Astrocyte (in vitro differentiated cells and primary cell): ENCODE data around the gene NOP58. TPM values are rescaled to one million over a fixed set of nuclear protein-coding genes. Genes with fewer than 3 reads are reported as not detected.

Experiments used
- DNase-seq: peaks from one replicate; pipeline ENCODE4 v3.0.0-alpha.2; 2010; ENCODE audit warnings: low read depth
- FAIRE-seq: peaks from 2 replicates; lab custom pipeline; 2011; peaks lifted over from hg19 to GRCh38; lab: Jason Lieb, UNC
- H2AFZ ChIP-seq: 2 replicates; pipeline ENCODE4 v1.6.0; 2012; ENCODE audit warnings: low read depth, low read length, inconsistent platforms
- H3K27ac ChIP-seq: 2 replicates; pipeline ENCODE4 v1.5.1; 2011; ENCODE audit warnings: low read depth, low read length, inconsistent platforms
- H3K27me3 ChIP-seq: 2 replicates; pipeline ENCODE4 v1.6.0; 2011; ENCODE audit warnings: low read length, inconsistent platforms; ENCODE audit not compliant: insufficient read depth
- H3K36me3 ChIP-seq: 2 replicates; pipeline ENCODE4 v1.5.1; 2011; ENCODE audit warnings: low read length, inconsistent platforms; ENCODE audit not compliant: insufficient read depth
- H3K4me1 ChIP-seq: 2 replicates; pipeline ENCODE4 v1.5.1; 2011; ENCODE audit warnings: low read length, inconsistent platforms; ENCODE audit not compliant: insufficient read depth
- H3K4me2 ChIP-seq: 2 replicates; pipeline ENCODE4 v1.6.0; 2012; ENCODE audit warnings: low read length, inconsistent platforms
- H3K4me3 ChIP-seq: 2 replicates; pipeline ENCODE4 v1.5.1; 2011; ENCODE audit warnings: low read depth, mild to moderate bottlenecking, low read length, inconsistent platforms; ENCODE audit not compliant: insufficient read depth
- H3K79me2 ChIP-seq: 2 replicates; pipeline ENCODE4 v1.6.0; 2012; ENCODE audit warnings: mild to moderate bottlenecking, low read length, inconsistent platforms; ENCODE audit not compliant: insufficient read depth
- H3K9ac ChIP-seq: 2 replicates; pipeline ENCODE4 v1.6.0; 2012; ENCODE audit warnings: mild to moderate bottlenecking, low read length, inconsistent platforms
- H3K9me3 ChIP-seq: 2 replicates; pipeline ENCODE4 v1.5.1; 2012; ENCODE audit warnings: low read depth, mild to moderate bottlenecking, low read length, inconsistent platforms; ENCODE audit not compliant: insufficient read depth
- H4K20me1 ChIP-seq: 2 replicates; pipeline ENCODE4 v1.6.0; 2012; ENCODE audit warnings: low read length, inconsistent platforms; ENCODE audit not compliant: insufficient read depth
- H3K27ac Mint-ChIP-seq: one replicate; pipeline ENCODE4 v1.8.0; 2021; ENCODE audit warnings: mild to moderate bottlenecking, mixed read lengths; ENCODE audit not compliant: unreplicated experiment
- H3K27me3 Mint-ChIP-seq: one replicate; pipeline ENCODE4 v1.8.0; 2021; ENCODE audit warnings: low read depth, mixed read lengths; ENCODE audit not compliant: unreplicated experiment
- H3K36me3 Mint-ChIP-seq: one replicate; pipeline ENCODE4 v1.8.0; 2021; ENCODE audit warnings: low read depth, mixed read lengths; ENCODE audit not compliant: unreplicated experiment
- H3K4me1 Mint-ChIP-seq: one replicate; pipeline ENCODE4 v1.8.0; 2021; ENCODE audit warnings: low read depth, mixed read lengths; ENCODE audit not compliant: unreplicated experiment
- H3K4me3 Mint-ChIP-seq: one replicate; pipeline ENCODE4 v1.8.0; 2021; ENCODE audit warnings: mild to moderate bottlenecking, moderate library complexity, mixed read lengths; ENCODE audit not compliant: unreplicated experiment
- H3K9me3 Mint-ChIP-seq: one replicate; pipeline ENCODE4 v1.8.0; 2021; ENCODE audit warnings: mild to moderate bottlenecking, mixed read lengths; ENCODE audit not compliant: unreplicated experiment
- CTCF ChIP-seq: IDR thresholded peaks from 2 replicates; pipeline ENCODE4 v1.5.1; 2011; ENCODE audit warnings: low read depth, mild to moderate bottlenecking, inconsistent platforms, low read length, moderate library complexity; ENCODE audit not compliant: insufficient read depth
- EZH2 ChIP-seq: IDR thresholded peaks from 2 replicates; pipeline ENCODE4 v1.6.1; 2012; ENCODE audit warnings: mild to moderate bottlenecking, low read length, inconsistent platforms; ENCODE audit not compliant: insufficient read depth
- total RNA-seq: library from RNA; stranded (reverse); gene quantifications from 2 replicates; pipeline ENCODE4 v1.2.1, GENCODE V29; 2021

Gene NOP58
- total RNA-seq, 1 donor from 2014 or later, result 64.1 TPM

GRCh38 chr2:202327858-202328257, 62.3 kb downstream of the NOP58 start:
- Mint-ChIP-seq H3K27ac (no peak overlapping the region), H3K27me3 (no peaks in the 10 kb centered on the region), H3K36me3 (peaks cover 11% of the 10 kb centered on the region), H3K4me3 (no peak overlapping the region), H3K9me3 (no peaks in the 10 kb centered on the region), H3K4me1 (peaks cover 3% of the 10 kb centered on the region)
- no peak for FAIRE-seq
- Histone ChIP-seq H3K27me3 (no peaks in the 10 kb centered on the region), H3K79me2 (no peaks in the 10 kb centered on the region), H3K36me3 (no peaks in the 10 kb centered on the region), H3K4me1 (no peaks in the 10 kb centered on the region), H3K4me2 (no peak overlapping the region), H3K9ac (no peak overlapping the region), H2AFZ (no peak overlapping the region), H3K9me3 (no peaks in the 10 kb centered on the region), H3K27ac (no peak overlapping the region), H3K4me3 (no peak overlapping the region), H4K20me1 (no peaks in the 10 kb centered on the region)
- no peak for DNase-seq
- TF ChIP-seq CTCF, result no peak
- TF ChIP-seq EZH2, result no peak

GRCh38 chr2:202335791-202336467, 70.4 kb downstream of the NOP58 start:
- no peaks in the 10 kb centered on the region for H3K27me3 ChIP-seq
- H3K36me3 ChIP-seq, result no peaks in the 10 kb centered on the region
- DNase-seq (no peak), FAIRE-seq (peak; percentile 71)
- no peaks in the 10 kb centered on the region for H3K9me3 ChIP-seq
- peak overlapping the region; percentile 50 for H2AFZ ChIP-seq
- H3K4me1 Mint-ChIP-seq, result peaks cover 3% of the 10 kb centered on the region
- H3K27me3 Mint-ChIP-seq, result no peaks in the 10 kb centered on the region
- H3K9me3 Mint-ChIP-seq, result no peaks in the 10 kb centered on the region
- no peak overlapping the region for H3K27ac ChIP-seq
- no peak overlapping the region for H3K4me3 Mint-ChIP-seq
- H3K27ac Mint-ChIP-seq, result no peak overlapping the region
- peaks cover 12% of the 10 kb centered on the region for H3K4me1 ChIP-seq
- no peaks in the 10 kb centered on the region for H4K20me1 ChIP-seq
- no peak overlapping the region for H3K4me2 ChIP-seq
- H3K9ac ChIP-seq, result no peak overlapping the region
- H3K36me3 Mint-ChIP-seq, result peaks cover 2% of the 10 kb centered on the region
- TF ChIP-seq CTCF, result no peak
- TF ChIP-seq EZH2, result no peak
- H3K79me2 ChIP-seq, result no peaks in the 10 kb centered on the region
- H3K4me3 ChIP-seq, result no peak overlapping the region

- DNase-seq (no peak), FAIRE-seq (no peak)
- Mint-ChIP-seq H3K4me1 (peaks cover 3% of the 10 kb centered on the region), H3K9me3 (no peaks in the 10 kb centered on the region), H3K4me3 (no peak overlapping the region), H3K36me3 (peaks cover 2% of the 10 kb centered on the region), H3K27ac (no peak overlapping the region), H3K27me3 (no peaks in the 10 kb centered on the region)
- Histone ChIP-seq H3K4me1 (peaks cover 12% of the 10 kb centered on the region), H3K9ac (no peak overlapping the region), H3K4me3 (no peak overlapping the region), H3K27ac (no peak overlapping the region), H3K36me3 (no peaks in the 10 kb centered on the region), H3K27me3 (no peaks in the 10 kb centered on the region), H4K20me1 (no peaks in the 10 kb centered on the region), H2AFZ (no peak overlapping the region), H3K79me2 (no peaks in the 10 kb centered on the region), H3K9me3 (no peaks in the 10 kb centered on the region), H3K4me2 (no peak overlapping the region)
- TF ChIP-seq CTCF (no peak), EZH2 (no peak)
Observed at GRCh38 chr2:202337151-202337550, 71.6 kb downstream of the NOP58 start.
